Stomach (tissue), 9 donors: ENCODE data around the gene RPS3A. TPM values are rescaled to one million over a fixed set of nuclear protein-coding genes. Genes with fewer than 3 reads are reported as not detected.

Source experiments
- DNase-seq, 2 donors: peaks; one replicate each; pipeline versions ENCODE4 v3.0.0 to v3.0.0-alpha.2; 2013 to 2019
- H3K27ac ChIP-seq, 5 donors: fragments of 200-600 bp in 4 of 5; sonication (generic) in 4 of 5; one replicate each; pipeline ENCODE4 v1.5.1; 2013 to 2019; ENCODE audit warnings: mild to moderate bottlenecking in 1 of 5, moderate library complexity in 1 of 5
- H3K27me3 ChIP-seq, 3 donors: fragments of 200-600 bp; sonication (generic); one replicate each; pipeline ENCODE4 v1.5.1; 2017 to 2019; ENCODE audit warnings: mixed run types in 1 of 3
- H3K36me3 ChIP-seq, 4 donors: fragments of 200-600 bp; sonication (generic); 1 replicate in 3 of 4; 2 replicates in 1 of 4; pipeline ENCODE4 v1.5.1; 2016 to 2019
- H3K4me1 ChIP-seq, 4 donors: fragments of 200-600 bp; sonication (generic); one replicate each; pipeline ENCODE4 v1.5.1; 2016 to 2019
- H3K4me3 ChIP-seq, 4 donors: fragments of 200-600 bp; sonication (generic) in 3 of 4; one replicate each; pipeline ENCODE4 v1.5.1; 2016 to 2019; ENCODE audit warnings: mild to moderate bottlenecking in 1 of 4
- H3K9me3 ChIP-seq, 4 donors: fragments of 200-600 bp; sonication (generic); one replicate each; pipeline ENCODE4 v1.5.1; 2016 to 2019
- EP300 ChIP-seq: sonication (generic); formaldehyde crosslinking; IDR thresholded peaks from one replicate; pipeline ENCODE4 v1.6.1; 2017; ENCODE audit warnings: antibody characterized with exemption
- POLR2A ChIP-seq, 4 donors: fragments of 450-650 bp; IDR thresholded peaks; one replicate each; pipeline ENCODE4 v1.6.1; 2016; ENCODE audit warnings: antibody characterized with exemption in 4 of 4, control low read depth in 2 of 4, mild to moderate bottlenecking in 1 of 4, moderate library complexity in 1 of 4
- POLR2AphosphoS5 ChIP-seq, 3 donors: sonication (generic); formaldehyde crosslinking; IDR thresholded peaks; one replicate each; pipeline ENCODE4 v1.6.1; 2016; ENCODE audit warnings: antibody characterized with exemption in 3 of 3
- WGBS, 5 donors: extraction: QIAGEN DNeasy Blood & Tissue Kit in 3 of 5; methylation state at CpG; one replicate each; pipeline versions ENCODE4 v1.1.5 to v1.1.7; 2013 to 2018; 5-methylcytosine and 5-hydroxymethylcytosine counted together
- intact Hi-C: fragments of 100-400 bp; cut with DNase I; formaldehyde crosslinking; loops from one replicate; pipeline ENCODE4 v1.15.1; 2023; ENCODE audit warnings: low total_unique reads
- polyA plus RNA-seq, 3 donors: library from polyadenylated mRNA; stranded (reverse); fragments of 200-250 nt; gene quantifications; one replicate each; pipeline ENCODE4 v1.2.3, GENCODE V29; 2013
- total RNA-seq, 5 donors: library from RNA; depleted of rRNA; stranded (reverse); fragments of >200 nt; gene quantifications; one replicate each; pipeline versions ENCODE4 v1.1.0 to v1.2.3, GENCODE V29; 2014 to 2016
- TF ChIP-seq, protein P1 (sequence below), 7 experiments: fragments of 450-650 bp in 4 of 7; fragments of 200-600 bp in 3 of 7; sonication (generic) in 3 of 7; IDR thresholded peaks; one replicate each; pipeline ENCODE4 v1.5.1; 2016 to 2019; ENCODE audit warnings: antibody characterized with exemption in 7 of 7, control low read depth in 2 of 7, mild to moderate bottlenecking in 1 of 7
- donor health status: healthy with polysubstance abuse.
- donor health status: Bipolar disorder and iron deficiency.
- donor health status: healthy.

RPS3A gene
- total and polyA plus RNA-seq, 8 donors: 1,579 to 5,449 (median 3,174) TPM

GRCh38 chr4:151097759-151098158 is 1.7 kb upstream of the RPS3A start:
- Histone ChIP-seq H3K4me3 (no peak overlapping the region), H3K36me3 (peaks cover 16 to 21% (median 17%) of the 10 kb centered on the region in 4 donors), H3K27me3 (no peaks in the 10 kb centered on the region), H3K4me1 (peaks cover 15 to 36% (median 26%) of the 10 kb centered on the region in 4 donors), H3K27ac (no peak overlapping the region), H3K9me3 (no peaks in the 10 kb centered on the region)
- TF ChIP-seq POLR2AphosphoS5 (IDR thresholded peaks at IDR 0.05): no peak
- TF ChIP-seq EP300: no peak
- TF ChIP-seq POLR2A (IDR thresholded peaks at IDR 0.05): no peak
- TF ChIP-seq, protein P1, sequence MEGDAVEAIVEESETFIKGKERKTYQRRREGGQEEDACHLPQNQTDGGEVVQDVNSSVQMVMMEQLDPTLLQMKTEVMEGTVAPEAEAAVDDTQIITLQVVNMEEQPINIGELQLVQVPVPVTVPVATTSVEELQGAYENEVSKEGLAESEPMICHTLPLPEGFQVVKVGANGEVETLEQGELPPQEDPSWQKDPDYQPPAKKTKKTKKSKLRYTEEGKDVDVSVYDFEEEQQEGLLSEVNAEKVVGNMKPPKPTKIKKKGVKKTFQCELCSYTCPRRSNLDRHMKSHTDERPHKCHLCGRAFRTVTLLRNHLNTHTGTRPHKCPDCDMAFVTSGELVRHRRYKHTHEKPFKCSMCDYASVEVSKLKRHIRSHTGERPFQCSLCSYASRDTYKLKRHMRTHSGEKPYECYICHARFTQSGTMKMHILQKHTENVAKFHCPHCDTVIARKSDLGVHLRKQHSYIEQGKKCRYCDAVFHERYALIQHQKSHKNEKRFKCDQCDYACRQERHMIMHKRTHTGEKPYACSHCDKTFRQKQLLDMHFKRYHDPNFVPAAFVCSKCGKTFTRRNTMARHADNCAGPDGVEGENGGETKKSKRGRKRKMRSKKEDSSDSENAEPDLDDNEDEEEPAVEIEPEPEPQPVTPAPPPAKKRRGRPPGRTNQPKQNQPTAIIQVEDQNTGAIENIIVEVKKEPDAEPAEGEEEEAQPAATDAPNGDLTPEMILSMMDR (IDR thresholded peaks at IDR 0.05): no peak
- DNase-seq: no peak
- 91 to 98% (median 96%) methylated on average over 3 of the region's 3 CpGs for WGBS, 5 donors
- intact Hi-C loops: no loop called here

DNA sequence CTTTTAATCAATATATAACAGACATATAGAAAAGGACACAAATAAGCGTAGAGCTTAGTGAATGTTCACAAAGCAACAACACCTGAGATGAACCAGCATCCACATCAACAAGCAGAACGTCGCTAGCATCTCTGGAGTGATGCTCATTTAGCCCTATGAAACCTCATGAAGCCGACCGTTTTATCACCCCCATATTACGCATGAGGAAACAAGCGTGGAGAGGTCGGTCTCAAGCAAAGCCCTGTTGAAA is 524 bp upstream of the RPS3A start:
- H3K9me3 ChIP-seq: no peaks in the 10 kb centered on the region
- peaks cover 15 to 46% (median 26%) of the 10 kb centered on the region in 4 donors for H3K4me1 ChIP-seq
- TF ChIP-seq, protein P1 (IDR thresholded peaks at IDR 0.05): no peak
- TF ChIP-seq EP300 (no peak), POLR2A (IDR thresholded peaks at IDR 0.05) (no peak), POLR2AphosphoS5 (IDR thresholded peaks at IDR 0.05) (no peak)
- WGBS, 5 donors: 15 to 20% (median 16%) methylated on average over 8 of the region's 8 CpGs
- H3K27me3 ChIP-seq: no peaks in the 10 kb centered on the region
- intact Hi-C loops: no loop called here
- peak overlapping the region; percentile 75 to 83 (median 78) for H3K4me3 ChIP-seq
- no peak for DNase-seq
- H3K36me3 ChIP-seq: peaks cover 28 to 32% (median 29%) of the 10 kb centered on the region in 4 donors
- H3K27ac ChIP-seq: peak overlapping the region; percentile 62 to 96 (median 95)

DNA sequence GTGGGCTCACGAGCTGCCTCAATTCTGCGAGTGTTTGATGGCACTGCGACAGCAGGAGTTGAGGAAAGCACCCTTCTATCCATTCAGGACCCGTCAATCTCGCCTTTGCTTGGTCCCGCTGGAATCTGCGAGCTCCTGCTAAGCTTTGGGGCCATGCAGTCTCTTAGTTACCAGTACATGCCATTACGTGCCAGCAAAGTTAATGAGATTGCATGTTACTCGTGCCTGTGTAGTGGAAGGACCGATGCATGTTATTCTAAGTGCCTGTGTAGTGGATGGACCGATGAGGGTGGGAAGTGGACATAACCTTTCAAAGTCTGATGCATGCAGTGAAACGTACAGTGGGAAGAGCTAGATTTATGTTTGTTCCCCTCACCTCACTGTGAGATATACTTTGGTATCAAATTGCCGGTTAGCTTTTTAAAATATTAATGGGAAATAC is 569 bp downstream of the RPS3A start:
- peaks cover 37 to 43% (median 40%) of the 10 kb centered on the region in 4 donors for H3K36me3 ChIP-seq
- H3K27ac ChIP-seq: peak overlapping the region; percentile 77 to 96 (median 95)
- 0 to 1% (median 0%) methylated on average over 12 to 13 of the region's 13 CpGs for WGBS, 5 donors
- peaks cover 15 to 46% (median 26%) of the 10 kb centered on the region in 4 donors for H3K4me1 ChIP-seq
- peak overlapping the region; percentile 75 to 83 (median 78) for H3K4me3 ChIP-seq
- no peaks in the 10 kb centered on the region for H3K27me3 ChIP-seq
- TF ChIP-seq POLR2A (IDR thresholded peaks at IDR 0.05): no peak
- no peak for TF ChIP-seq EP300
- intact Hi-C loops: no loop called here
- no peak for DNase-seq
- H3K9me3 ChIP-seq: no peaks in the 10 kb centered on the region

- Histone ChIP-seq H3K4me3 (peak overlapping the region; percentile 75 to 83 (median 78)), H3K9me3 (no peaks in the 10 kb centered on the region), H3K36me3 (peaks cover 43 to 49% (median 45%) of the 10 kb centered on the region in 4 donors), H3K4me1 (peaks cover 15 to 50% (median 26%) of the 10 kb centered on the region in 4 donors), H3K27ac (peak overlapping the region in 4 of 5 donors; percentile 86 to 96 (median 96)), H3K27me3 (no peaks in the 10 kb centered on the region)
- TF ChIP-seq EP300 (no peak), POLR2AphosphoS5 (IDR thresholded peaks at IDR 0.05) (no peak), POLR2A (IDR thresholded peaks at IDR 0.05) (no peak)
- TF ChIP-seq, protein P1 (IDR thresholded peaks at IDR 0.05): no peak
- WGBS, 5 donors: 3 to 9% (median 6%) methylated on average over 3 of the region's 3 CpGs
- no peak for DNase-seq
- intact Hi-C loops: no loop called here
Observed at GRCh38 chr4:151100531-151100930, 1.1 kb downstream of the RPS3A start.

DNA sequence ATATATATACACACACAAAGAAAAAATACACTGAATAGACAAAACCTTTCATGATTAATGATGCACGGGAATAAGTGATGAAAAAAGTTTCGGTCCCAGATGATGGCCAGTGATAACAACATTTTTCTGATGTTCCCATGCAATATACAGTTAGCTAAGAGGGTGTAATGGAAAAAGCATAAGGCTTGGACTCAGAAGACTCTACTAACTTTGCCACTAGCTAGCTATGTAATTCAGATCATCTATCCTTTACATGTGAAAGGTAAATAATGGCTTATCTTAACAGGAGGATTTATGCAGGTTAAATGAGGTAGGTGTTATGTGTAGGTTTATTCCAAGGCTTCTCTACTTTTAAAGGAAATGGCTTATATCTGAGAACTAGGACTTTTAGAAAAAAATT is 4.3 kb downstream of the RPS3A start:
- Histone ChIP-seq H3K4me3 (no peak overlapping the region), H3K27ac (peak overlapping the region in 1 of 5 donors; percentile 22), H3K36me3 (peaks cover 64 to 81% (median 77%) of the 10 kb centered on the region in 4 donors), H3K4me1 (peaks cover 15 to 45% (median 26%) of the 10 kb centered on the region in 4 donors), H3K9me3 (no peaks in the 10 kb centered on the region), H3K27me3 (no peaks in the 10 kb centered on the region)
- no peak for DNase-seq
- intact Hi-C loops: no loop called here
- 64 to 70% (median 68%) methylated on average over 2 of the region's 2 CpGs for WGBS, 5 donors
- TF ChIP-seq POLR2A (IDR thresholded peaks at IDR 0.05) (no peak), EP300 (no peak), POLR2AphosphoS5 (IDR thresholded peaks at IDR 0.05) (no peak)
- TF ChIP-seq, protein P1 (IDR thresholded peaks at IDR 0.05): no peak
